Measurements from ENCODE around the gene TEK.

DNA sequence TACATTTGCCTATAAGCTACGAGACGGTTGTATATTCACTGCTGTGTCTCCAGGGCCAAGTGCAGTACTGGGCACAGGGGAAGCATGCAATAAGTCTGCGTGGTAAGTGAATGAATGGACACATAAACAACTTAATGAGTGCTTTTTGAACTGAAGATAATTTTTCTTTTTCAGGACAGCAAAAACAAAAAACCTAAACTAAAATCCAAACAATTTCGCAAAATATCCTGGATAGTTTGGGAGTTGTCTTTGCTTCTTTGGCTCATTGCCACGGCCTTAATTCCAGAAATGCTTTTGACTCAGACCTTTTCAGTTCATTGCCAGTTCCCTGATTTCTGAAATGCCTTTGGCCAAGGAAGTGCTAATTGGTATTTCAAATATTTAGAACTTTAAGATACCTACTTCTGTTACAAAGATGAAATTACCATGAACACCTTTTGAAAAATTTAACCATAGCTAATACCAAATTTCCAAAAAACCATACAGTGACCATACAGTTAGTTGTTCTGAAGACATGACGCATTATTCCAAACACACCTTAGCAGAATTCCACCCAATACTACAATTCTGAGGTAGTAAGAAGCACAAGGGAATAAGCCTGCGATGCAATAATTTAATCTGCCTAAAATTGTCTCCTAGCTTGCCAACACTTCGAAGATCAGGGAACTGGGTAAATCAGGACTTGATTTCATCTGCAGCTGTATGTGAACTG is 42.8 kb downstream of the TEK start:
- TF ChIP-seq CTCF (conservative IDR thresholded peaks at IDR 0.05; ENCODE audit: low read length) (no peak), EZH2phosphoT487 (IDR thresholded peaks at IDR 0.05; ENCODE audit: borderline replicate concordance) (no peak)

Data from Loucy (cell line).